ENCODE results near the gene AP3S1.

DNA sequence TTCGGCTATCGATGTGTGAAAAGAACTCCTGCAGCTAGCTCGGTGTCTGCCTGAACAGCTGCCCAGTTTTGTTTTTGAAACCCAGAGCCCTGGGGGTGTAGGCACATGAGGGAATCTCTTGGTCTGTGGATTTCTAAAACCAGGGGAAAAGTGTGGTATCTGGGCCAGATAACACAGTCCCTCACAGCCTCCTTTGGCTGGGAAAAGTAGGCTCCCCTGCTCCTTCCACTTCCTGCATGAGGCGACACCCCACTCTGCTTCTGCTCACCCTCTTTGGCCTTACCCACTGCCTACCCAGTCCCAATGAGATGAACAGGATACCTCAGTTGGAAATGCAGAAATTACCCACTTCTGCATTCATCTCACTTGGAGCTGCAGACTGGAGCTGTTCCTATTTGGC lies 15.8 kb upstream of the AP3S1 start:
- TF ChIP-seq TCF7L2 (IDR thresholded peaks at IDR 0.05; ENCODE audit: borderline replicate concordance, low read depth, low read length) (no peak), ZNF354C (tag by site-specific recombination; IDR thresholded peaks at IDR 0.05; ENCODE audit: borderline replicate concordance, low read depth) (no peak), ZNF274 (IDR thresholded peaks at IDR 0.05; ENCODE audit: low read length) (no peak), ZNF274 (tag by site-specific recombination; IDR thresholded peaks at IDR 0.05; ENCODE audit: borderline replicate concordance) (no peak), REST (tag by site-specific recombination; IDR thresholded peaks at IDR 0.05) (no peak), CTCF (tag by site-specific recombination; IDR thresholded peaks at IDR 0.05) (no peak), ZNF777 (tag by site-specific recombination; IDR thresholded peaks at IDR 0.05; ENCODE audit: borderline replicate concordance) (no peak), ZNF394 (tag by site-specific recombination; IDR thresholded peaks at IDR 0.05; ENCODE audit: borderline replicate concordance) (no peak), SCRT2 (tag by site-specific recombination; IDR thresholded peaks at IDR 0.05) (no peak), ZNF19 (tag by site-specific recombination; IDR thresholded peaks at IDR 0.05; ENCODE audit: low read depth) (no peak)

All from HEK293 (cell line).